K562 (cell line): Measurements from ENCODE around the gene ENC1. TPM values are rescaled to one million over a fixed set of nuclear protein-coding genes. Genes with fewer than 3 reads are reported as not detected.
A peak's percentile ranks its signal among the peaks of the same experiment; 100 is the strongest.

Experiments
- ADNP ChIP-seq: fragments of 200-800 bp; sonication (Bioruptor generic); IDR thresholded peaks from 2 replicates; pipeline ENCODE4 v1.6.1; 2016; ENCODE audit warnings: missing genetic modification characterization, missing compliant biosample characterization
- BHLHE40 ChIP-seq: IDR thresholded peaks from 2 replicates; pipeline ENCODE4 v1.6.1; 2011; ENCODE audit warnings: low read length, improper control_type of control experiment
- COPS2 ChIP-seq: fragments of 450-650 bp; conservative IDR thresholded peaks from 2 replicates; pipeline ENCODE4 v1.6.1; 2016; ENCODE audit warnings: mild to moderate bottlenecking, moderate library complexity
- CREM ChIP-seq: IDR thresholded peaks from 2 replicates; pipeline ENCODE4 v1.6.1; 2014; ENCODE audit warnings: antibody characterized with exemption, low read depth
- FOSL1 ChIP-seq: fragments of 200-800 bp; sonication (Bioruptor generic); conservative IDR thresholded peaks from 2 replicates; pipeline ENCODE4 v1.6.1; 2016; ENCODE audit warnings: missing genetic modification characterization, missing compliant biosample characterization
- GMEB1 ChIP-seq: fragments of 250-450 bp; sonication (Bioruptor Pico); IDR thresholded peaks from 2 replicates; pipeline ENCODE4 v1.4.0; 2020; ENCODE audit warnings: mild to moderate bottlenecking
- IRF1 ChIP-seq: sonication (generic); formaldehyde crosslinking; IDR thresholded peaks from 2 replicates; pipeline ENCODE4 v1.8.0; 2022; ENCODE audit warnings: missing genetic modification reagents, mild to moderate bottlenecking, borderline replicate concordance
- KDM1A ChIP-seq, 2 experiments: fragments of 450-650 bp; IDR thresholded peaks; 2 replicates each; pipeline ENCODE4 v1.6.1; 2016; ENCODE audit warnings: mild to moderate bottlenecking in 2 of 2
- MIER1 ChIP-seq: fragments of 450-650 bp; IDR thresholded peaks from 2 replicates; pipeline ENCODE4 v1.6.1; 2016; ENCODE audit warnings: antibody characterized with exemption, mild to moderate bottlenecking, low read depth
- NFIX ChIP-seq: fragments of 250-450 bp; sonication (Bioruptor Pico); IDR thresholded peaks from 2 replicates; pipeline ENCODE4 v1.4.0; 2020; ENCODE audit warnings: low read depth, mild to moderate bottlenecking, moderate library complexity
- NONO ChIP-seq, 2 experiments: fragments of 200-400 bp in 1 of 2; fragments of 450-650 bp in 1 of 2; formaldehyde crosslinking in 1 of 2; IDR thresholded peaks; 2 replicates each; pipeline ENCODE4 v1.6.1; 2017; ENCODE audit warnings: low read depth in 2 of 2, mild to moderate bottlenecking in 2 of 2, moderate library complexity in 2 of 2, low read length in 1 of 2
- NR3C1 ChIP-seq: sonication (generic); formaldehyde crosslinking; IDR thresholded peaks from 2 replicates; pipeline ENCODE4 v1.8.1; 2022; ENCODE audit warnings: missing genetic modification reagents
- NRF1 ChIP-seq, 2 experiments: fragments of 450-650 bp; IDR thresholded peaks in 1 of 2; conservative IDR thresholded peaks in 1 of 2; 2 replicates each; pipeline ENCODE4 v1.6.1; 2014; ENCODE audit warnings: mild to moderate bottlenecking in 2 of 2
- SMC3 ChIP-seq: conservative IDR thresholded peaks from 2 replicates; pipeline ENCODE4 v1.6.1; 2011; ENCODE audit warnings: low read depth, low read length, improper control_type of control experiment; ENCODE audit not compliant: insufficient read depth
- STAT5A ChIP-seq: IDR thresholded peaks from 2 replicates; pipeline ENCODE4 v1.6.1; 2012; ENCODE audit warnings: low read length, inconsistent platforms, borderline replicate concordance
- ZC3H4 ChIP-seq: sonication (generic); formaldehyde crosslinking; IDR thresholded peaks from 2 replicates; pipeline ENCODE4 v1.9.0; 2021; ENCODE audit warnings: missing genetic modification reagents, borderline replicate concordance
- ZNF175 ChIP-seq: fragments of 200-800 bp; sonication (Bioruptor generic); IDR thresholded peaks from 2 replicates; pipeline ENCODE4 v1.6.1; 2016; ENCODE audit warnings: low read depth, mild to moderate bottlenecking, missing genetic modification characterization, missing compliant biosample characterization
- ZNF253 ChIP-seq: fragments of 250-450 bp; sonication (Bioruptor Pico); conservative IDR thresholded peaks from 2 replicates; pipeline ENCODE4 v1.6.1; 2021; ENCODE audit warnings: mild to moderate bottlenecking
- polyA plus RNA-seq, 8 experiments: library from polyadenylated mRNA; depleted of rRNA in 4 of 8; stranded (reverse) in 5 of 8; unstranded in 3 of 8; fragments of >200 nt; fragmentation: Nextera tagmentation in 2 of 8; fragmentation: Illumina TruSeq in 1 of 8; extraction: Ambion mirVana in 2 of 8; extraction: Trizol in 1 of 8; gene quantifications; 2 replicates each; pipeline versions ENCODE4 v1.2.1 to v1.2.3, GENCODE V29; 2011 to 2014; ENCODE audit warnings: inconsistent platforms in 1 of 8, missing spikeins in 1 of 8
- total RNA-seq, 7 experiments: library from RNA; depleted of rRNA in 6 of 7; stranded (reverse); fragments of >200 nt in 6 of 7; fragmentation: Illumina TruSeq in 2 of 7; extraction: Trizol in 2 of 7; gene quantifications; 2 replicates each; pipeline versions ENCODE4 v1.2.1 to v1.2.3, GENCODE V29; 2011 to 2021; ENCODE audit warnings: low replicate concordance in 1 of 7
- TF ChIP-seq, protein P1 (sequence below): sonication (generic); formaldehyde crosslinking; IDR thresholded peaks from 2 replicates; pipeline ENCODE4 v1.8.0; 2023; ENCODE audit warnings: mild to moderate bottlenecking, missing genetic modification reagents
- TF ChIP-seq, protein P2 (sequence below): fragments of 250-450 bp; sonication (Bioruptor Pico); IDR thresholded peaks from 2 replicates; pipeline ENCODE4 v1.5.1; 2021; ENCODE audit warnings: mild to moderate bottlenecking

The ENC1 gene
- total and polyA plus RNA-seq, 9 of the 15 experiments (the other 6 are each of a cell fraction or from before 2014, with no cell fraction given): 0.17 to 3.2 (median 0.97) TPM

DNA sequence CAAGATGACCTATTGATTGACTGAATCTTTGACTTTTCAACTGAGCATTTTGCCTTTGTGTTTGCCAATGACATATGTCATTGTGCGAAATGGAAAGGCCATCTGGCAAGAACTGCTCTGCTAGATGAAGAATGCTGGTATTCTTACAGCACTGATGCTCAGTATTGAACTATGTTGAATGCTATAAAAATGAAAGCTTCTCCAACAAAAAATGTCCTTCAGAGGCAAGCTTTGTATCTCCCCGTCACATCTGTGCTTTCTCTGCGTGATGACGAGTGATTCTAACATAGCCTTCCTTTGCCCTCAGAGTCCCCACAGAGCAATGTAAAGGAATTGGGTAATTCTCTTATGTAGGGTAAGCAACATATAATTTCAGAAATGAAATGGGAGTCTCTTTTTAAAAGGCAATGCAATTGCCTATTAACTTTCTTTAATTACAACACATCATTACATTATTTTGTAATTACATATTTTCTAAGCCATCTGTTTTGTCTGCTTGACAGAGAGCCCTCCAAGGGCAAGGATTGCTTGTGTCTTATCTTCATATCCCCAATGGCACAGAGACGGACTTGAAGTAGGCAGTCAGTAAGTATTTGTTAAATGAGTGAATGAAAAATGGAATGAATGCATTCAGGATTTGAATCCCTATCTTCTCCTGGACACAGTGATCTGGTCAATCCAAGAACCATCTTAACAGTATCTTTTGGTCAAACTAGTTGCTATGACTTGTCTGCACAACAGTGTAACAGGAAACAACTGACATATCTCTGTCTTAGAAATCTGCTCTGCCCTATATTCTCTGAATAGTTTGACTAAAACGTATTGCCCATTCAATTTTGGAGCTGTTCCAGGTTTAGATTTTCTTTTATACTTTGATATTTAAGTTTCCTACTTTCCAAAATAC lies 46.1 kb downstream of the ENC1 start (continued):
- 0 out of 2 replicates have a peak, but pooled peaks have one; percentile 22 for TF ChIP-seq GMEB1 (CRISPR knock-in tag)
- TF ChIP-seq SMC3: no peak
- no peak for TF ChIP-seq STAT5A
- TF ChIP-seq NRF1 (conservative IDR thresholded peaks at IDR 0.05 in 1 of 2, IDR thresholded peaks at IDR 0.05 in 1 of 2): no peak
- TF ChIP-seq NONO (IDR thresholded peaks at IDR 0.05; ENCODE audit: low read depth in 2 of 2, low read length in 1 of 2): no peak
- 0 out of 4 replicates have a peak, but pooled peaks of 1 of the 2 experiments have one; percentile 14 for TF ChIP-seq KDM1A (IDR thresholded peaks at IDR 0.05)
- TF ChIP-seq MIER1: no peak
- no peak for TF ChIP-seq ZC3H4
- TF ChIP-seq FOSL1 (tag): 0 out of 2 replicates have a peak, but pooled peaks have one; percentile 15
- TF ChIP-seq ADNP: no peak
- 0 out of 2 replicates have a peak, but pooled peaks have one; percentile 21 for TF ChIP-seq ZNF175 (CRISPR knock-in tag)
- TF ChIP-seq, protein P1, sequence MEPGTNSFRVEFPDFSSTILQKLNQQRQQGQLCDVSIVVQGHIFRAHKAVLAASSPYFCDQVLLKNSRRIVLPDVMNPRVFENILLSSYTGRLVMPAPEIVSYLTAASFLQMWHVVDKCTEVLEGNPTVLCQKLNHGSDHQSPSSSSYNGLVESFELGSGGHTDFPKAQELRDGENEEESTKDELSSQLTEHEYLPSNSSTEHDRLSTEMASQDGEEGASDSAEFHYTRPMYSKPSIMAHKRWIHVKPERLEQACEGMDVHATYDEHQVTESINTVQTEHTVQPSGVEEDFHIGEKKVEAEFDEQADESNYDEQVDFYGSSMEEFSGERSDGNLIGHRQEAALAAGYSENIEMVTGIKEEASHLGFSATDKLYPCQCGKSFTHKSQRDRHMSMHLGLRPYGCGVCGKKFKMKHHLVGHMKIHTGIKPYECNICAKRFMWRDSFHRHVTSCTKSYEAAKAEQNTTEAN: no peak
- TF ChIP-seq, protein P2, sequence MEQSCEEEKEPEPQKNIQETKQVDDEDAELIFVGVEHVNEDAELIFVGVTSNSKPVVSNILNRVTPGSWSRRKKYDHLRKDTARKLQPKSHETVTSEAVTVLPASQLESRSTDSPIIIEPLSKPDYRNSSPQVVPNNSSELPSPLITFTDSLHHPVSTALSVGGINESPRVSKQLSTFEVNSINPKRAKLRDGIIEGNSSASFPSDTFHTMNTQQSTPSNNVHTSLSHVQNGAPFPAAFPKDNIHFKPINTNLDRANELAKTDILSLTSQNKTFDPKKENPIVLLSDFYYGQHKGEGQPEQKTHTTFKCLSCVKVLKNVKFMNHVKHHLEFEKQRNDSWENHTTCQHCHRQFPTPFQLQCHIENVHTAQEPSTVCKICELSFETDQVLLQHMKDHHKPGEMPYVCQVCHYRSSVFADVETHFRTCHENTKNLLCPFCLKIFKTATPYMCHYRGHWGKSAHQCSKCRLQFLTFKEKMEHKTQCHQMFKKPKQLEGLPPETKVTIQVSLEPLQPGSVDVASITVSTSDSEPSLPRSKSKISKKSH (CRISPR knock-in tag): no peak
- no peak for TF ChIP-seq IRF1 (CRISPR knock-in tag)
- TF ChIP-seq NR3C1 (CRISPR knock-in tag): no peak
- TF ChIP-seq NFIX: no peak
- peak; percentile 63 for TF ChIP-seq CREM
- TF ChIP-seq COPS2: no peak
- TF ChIP-seq ZNF253 (CRISPR knock-in tag): no peak
- TF ChIP-seq BHLHE40: no peak
